VCaP (cell line): ENCODE measurements around the gene PHACTR1.

Source experiments
- H3K27ac ChIP-seq: fragments of 450-650 bp; 2 replicates; pipeline ENCODE4 v1.5.1; 2017
- TF ChIP-seq, protein P1 (sequence below): fragments of 450-650 bp; conservative IDR thresholded peaks from 2 replicates; pipeline ENCODE4 v1.5.1; 2017; ENCODE audit warnings: mild to moderate bottlenecking, moderate library complexity

Gene PHACTR1

DNA sequence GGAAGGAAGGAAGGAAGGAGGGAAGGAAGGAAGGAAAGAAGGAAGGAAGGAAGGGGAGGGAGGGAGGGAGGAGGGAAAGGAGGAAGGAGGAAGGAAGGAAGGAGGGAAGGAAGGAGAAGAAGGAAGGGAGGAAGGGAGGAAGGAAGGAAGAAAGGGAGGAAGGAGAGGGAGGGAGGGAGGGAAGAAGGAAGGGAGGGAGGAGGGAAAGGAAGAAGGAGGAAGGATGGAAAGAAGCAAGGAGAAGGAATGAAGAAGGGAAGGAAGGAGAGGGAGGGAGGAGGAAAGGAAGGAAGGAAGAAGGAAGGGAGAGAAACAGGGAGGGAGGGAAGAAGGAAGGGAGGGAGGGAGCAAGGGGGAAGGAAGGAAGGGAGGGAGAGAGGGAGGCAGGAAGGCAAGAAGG lies 204.9 kb downstream of the PHACTR1 start:
- TF ChIP-seq, protein P1, sequence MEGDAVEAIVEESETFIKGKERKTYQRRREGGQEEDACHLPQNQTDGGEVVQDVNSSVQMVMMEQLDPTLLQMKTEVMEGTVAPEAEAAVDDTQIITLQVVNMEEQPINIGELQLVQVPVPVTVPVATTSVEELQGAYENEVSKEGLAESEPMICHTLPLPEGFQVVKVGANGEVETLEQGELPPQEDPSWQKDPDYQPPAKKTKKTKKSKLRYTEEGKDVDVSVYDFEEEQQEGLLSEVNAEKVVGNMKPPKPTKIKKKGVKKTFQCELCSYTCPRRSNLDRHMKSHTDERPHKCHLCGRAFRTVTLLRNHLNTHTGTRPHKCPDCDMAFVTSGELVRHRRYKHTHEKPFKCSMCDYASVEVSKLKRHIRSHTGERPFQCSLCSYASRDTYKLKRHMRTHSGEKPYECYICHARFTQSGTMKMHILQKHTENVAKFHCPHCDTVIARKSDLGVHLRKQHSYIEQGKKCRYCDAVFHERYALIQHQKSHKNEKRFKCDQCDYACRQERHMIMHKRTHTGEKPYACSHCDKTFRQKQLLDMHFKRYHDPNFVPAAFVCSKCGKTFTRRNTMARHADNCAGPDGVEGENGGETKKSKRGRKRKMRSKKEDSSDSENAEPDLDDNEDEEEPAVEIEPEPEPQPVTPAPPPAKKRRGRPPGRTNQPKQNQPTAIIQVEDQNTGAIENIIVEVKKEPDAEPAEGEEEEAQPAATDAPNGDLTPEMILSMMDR = no peak
- no peak overlapping the region for H3K27ac ChIP-seq

DNA sequence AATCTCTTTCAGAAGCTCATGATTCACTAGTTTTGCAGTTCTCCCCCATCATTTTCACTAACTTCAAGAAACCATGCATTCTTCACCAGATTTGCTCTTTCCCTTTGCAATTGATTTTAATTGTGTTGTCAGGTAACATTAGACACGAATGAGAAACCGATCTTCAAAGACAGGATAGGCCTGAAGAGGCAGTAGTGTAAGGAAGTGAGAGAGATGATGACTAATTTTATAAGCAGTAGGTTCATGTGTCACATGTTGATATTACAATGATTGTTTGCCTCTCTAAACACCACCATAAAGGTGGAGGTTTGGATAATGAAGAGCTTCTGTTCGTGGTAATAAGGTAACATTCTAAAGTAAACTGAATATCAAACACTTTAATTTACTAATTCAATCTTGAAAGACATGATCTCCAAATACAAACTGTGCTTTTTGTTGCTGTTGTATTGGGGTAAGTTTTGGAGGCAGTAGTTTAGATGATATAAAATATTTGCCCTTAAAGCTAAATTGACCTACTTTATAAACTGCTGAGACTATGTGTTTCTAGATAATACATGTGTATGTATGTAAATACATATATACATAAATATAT lies 207.2 kb downstream of the PHACTR1 start:
- H3K27ac ChIP-seq = no peak overlapping the region
- TF ChIP-seq, protein P1 = no peak

DNA sequence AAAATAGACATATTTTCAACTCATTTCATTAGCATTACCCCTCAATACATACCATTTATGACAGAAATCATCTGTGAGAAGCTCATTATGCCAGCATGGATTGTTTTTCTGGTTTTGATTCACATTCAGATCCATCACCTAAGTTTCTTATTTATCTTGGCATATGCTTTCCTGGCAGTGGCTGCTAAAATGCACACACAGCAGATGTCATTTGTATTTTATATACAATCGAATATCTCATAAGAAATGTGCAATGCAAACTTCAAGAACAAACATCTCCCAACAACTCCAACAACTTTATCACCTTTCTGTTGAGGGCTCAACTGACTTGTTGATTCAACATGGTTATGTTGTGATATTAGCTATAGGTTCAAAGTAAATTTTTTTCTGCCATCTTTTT lies 208.3 kb downstream of the PHACTR1 start:
- H3K27ac ChIP-seq = no peak overlapping the region

DNA sequence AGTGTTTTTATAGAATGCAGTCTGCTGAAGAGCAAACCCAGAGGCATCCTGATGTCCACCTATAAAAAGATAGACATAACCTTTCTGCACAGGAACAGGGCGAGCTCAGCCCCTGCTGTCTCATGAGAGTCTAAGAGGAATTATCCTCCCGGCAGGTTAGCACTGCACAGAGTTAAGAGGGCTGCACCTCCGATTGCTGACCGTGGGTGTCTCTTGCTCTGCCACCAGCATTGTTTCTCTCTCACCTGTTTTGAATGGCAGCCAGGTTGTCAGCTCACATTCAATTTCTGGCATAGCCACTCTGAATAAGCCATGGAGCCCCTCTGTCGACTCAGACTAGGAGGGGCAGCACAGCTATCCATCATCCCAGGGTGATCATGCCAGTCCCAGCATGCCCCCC lies 211.2 kb downstream of the PHACTR1 start:
- no peak overlapping the region for H3K27ac ChIP-seq
- TF ChIP-seq, protein P1 = no peak

More for the DNA sequence above, 208.3 kb downstream of the PHACTR1 start:
- TF ChIP-seq, protein P1 = no peak

DNA sequence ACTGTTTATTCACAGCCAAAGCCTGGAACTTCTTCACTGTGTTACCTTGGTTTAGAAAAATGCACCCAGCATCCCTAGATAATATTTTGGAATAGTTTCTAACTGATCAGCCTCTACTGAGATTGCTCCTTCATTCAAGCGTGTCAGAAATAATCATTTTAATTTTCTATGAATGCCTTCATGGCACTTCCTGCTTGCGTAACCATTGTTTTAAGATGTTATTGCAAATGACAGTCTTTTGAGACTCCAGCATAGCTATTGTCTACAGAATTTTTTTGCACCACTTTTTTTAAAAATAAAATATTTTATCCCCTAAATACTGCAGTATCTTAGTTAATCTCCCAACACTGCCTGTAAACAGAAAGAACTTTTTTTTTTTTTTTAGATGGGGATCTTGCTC lies 213.1 kb downstream of the PHACTR1 start:
- no peak overlapping the region for H3K27ac ChIP-seq
- TF ChIP-seq, protein P1 = no peak

DNA sequence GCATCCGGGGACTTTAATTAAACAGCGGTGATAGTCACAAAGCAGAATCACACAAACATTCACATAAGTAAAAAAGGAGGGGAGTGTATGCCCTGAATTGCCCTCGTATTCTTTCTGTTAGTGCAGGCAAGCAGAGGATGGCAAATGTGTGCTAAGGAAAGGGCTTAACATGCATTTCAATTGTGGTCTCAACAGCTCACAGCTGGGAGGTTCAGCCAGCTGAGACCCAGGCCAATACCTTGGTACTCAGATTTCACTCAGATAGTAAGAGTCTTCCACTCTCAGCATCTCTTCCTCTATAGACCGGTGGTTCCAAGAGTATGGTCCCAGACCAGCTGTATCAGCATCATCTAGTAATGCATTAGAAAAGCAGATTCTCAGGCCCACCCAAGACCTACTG lies 215.1 kb downstream of the PHACTR1 start:
- TF ChIP-seq, protein P1 = no peak
- no peak overlapping the region for H3K27ac ChIP-seq

DNA sequence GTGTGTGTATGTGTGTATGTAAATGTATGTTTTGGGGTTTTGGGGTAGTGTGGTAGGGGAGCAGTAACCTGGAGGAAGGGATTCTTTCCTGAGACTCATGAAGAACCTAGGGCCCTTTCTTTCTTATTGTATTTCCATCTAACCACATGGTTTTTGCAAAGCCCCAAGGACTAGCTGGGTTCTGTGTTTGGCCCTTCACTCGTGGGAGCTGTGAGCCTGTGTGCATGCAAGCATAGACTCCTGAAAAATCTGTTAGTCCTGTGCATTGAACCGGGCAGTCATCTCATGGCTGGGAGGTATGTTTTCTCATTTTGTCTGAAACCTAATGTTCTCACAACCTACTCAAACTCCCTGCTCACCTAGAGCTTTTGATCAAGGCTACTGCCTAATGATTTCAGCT lies 219.1 kb downstream of the PHACTR1 start:
- TF ChIP-seq, protein P1 = no peak
- no peak overlapping the region for H3K27ac ChIP-seq

DNA sequence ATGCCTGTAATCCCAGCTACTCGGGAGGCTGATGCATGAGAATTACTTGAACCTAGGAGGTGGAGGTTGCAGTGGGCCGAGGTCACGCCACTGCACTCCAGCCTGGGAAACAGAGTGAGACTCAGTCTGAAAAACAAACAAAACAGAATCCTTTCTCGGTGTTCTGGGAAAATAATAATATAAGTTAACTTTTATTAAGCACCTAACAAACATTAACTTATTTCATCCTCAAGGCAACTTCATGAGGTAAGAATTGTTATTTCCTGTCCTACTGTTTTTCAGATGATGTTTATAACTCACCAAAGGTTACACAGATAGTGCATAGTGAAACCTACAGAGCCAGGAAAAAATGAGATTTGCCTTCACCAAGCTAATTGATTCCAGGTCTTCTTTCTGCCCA lies 221.4 kb downstream of the PHACTR1 start:
- TF ChIP-seq, protein P1 = no peak
- no peak overlapping the region for H3K27ac ChIP-seq
